Measurements from ENCODE around the gene TANGO2.

Gene TANGO2

DNA sequence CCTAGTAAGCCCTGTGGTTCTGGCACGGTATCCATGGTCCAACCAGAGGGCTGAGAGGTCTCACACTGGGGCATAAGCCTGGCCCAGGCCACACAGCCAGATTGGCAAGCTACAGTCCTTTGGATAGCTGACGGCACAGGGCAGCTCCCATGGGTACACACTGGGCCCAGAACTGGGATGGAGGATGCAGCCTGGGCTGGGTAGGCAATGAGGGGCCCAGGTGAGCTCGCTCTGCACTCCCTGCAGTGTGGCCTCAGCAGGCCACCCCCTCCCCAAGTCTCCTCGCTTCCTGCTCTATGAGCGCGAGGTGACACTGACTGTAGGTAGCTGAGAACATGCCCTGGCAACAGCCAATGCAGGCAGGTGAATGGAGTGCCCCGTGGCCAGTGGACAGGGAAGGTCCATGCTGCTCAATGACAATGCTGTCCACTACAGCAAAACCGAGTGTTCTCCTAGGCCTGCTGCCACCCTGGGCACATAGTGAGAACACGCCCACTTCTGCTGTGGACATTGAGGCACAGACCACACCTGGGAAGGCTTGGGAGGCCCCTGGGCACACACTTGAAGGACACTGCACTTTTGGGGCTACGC, 8.1 kb upstream of the TANGO2 start:
- Histone ChIP-seq H2AFZ (ENCODE audit: low read length) (peak overlapping the region; percentile 51), H2BK12ac (ENCODE audit: low read length) (peak overlapping the region; percentile 86), H3K27ac (replicated peaks; ENCODE audit: low read length) (no peak overlapping the region), H3K9ac (ENCODE audit: low read depth, low read length, poor library complexity) (peak overlapping the region; percentile 70), H4K8ac (ENCODE audit: low read depth, low read length) (peak overlapping the region; percentile 93), H3K4ac (ENCODE audit: low read length) (peak overlapping the region; percentile 90), H3K14ac (ENCODE audit: low read length) (peak overlapping the region; percentile 98), H3K4me2 (ENCODE audit: insufficient read depth, low read length, poor library complexity, severe bottlenecking) (no peak overlapping the region), H3K9me3 (replicated peaks in 1 of 2; ENCODE audit: control insufficient read depth in 2 of 2, insufficient read depth in 1 of 2, low read depth in 1 of 2, low read length in 2 of 2) (no peaks in the 10 kb centered on the region), H3K18ac (ENCODE audit: low read length) (peak overlapping the region; percentile 94), H3K4me1 (ENCODE audit: control insufficient read depth in 2 of 2, insufficient read depth in 1 of 2, low read depth in 1 of 2, low read length in 2 of 2) (peaks cover 8% of the 10 kb centered on the region in 2 donors), H2BK5ac (ENCODE audit: low read length) (peak overlapping the region; percentile 42), H3K36me3 (replicated peaks in 1 of 2; ENCODE audit: control insufficient read depth in 2 of 2, insufficient read depth in 2 of 2, low read length in 2 of 2) (no peaks in the 10 kb centered on the region), H3K79me1 (ENCODE audit: low read depth, low read length) (peaks cover 5% of the 10 kb centered on the region), H4K91ac (ENCODE audit: low read depth, low read length, poor library complexity) (peak overlapping the region; percentile 43), H3K4me3 (ENCODE audit: low read length in 2 of 2) (peak overlapping the region in 1 of 2 donors; percentile 21), H2BK15ac (ENCODE audit: low read length) (peak overlapping the region; percentile 98), H2BK120ac (ENCODE audit: low read depth, low read length) (no peak overlapping the region), H3K27me3 (ENCODE audit: control insufficient read depth in 3 of 3, insufficient read depth in 3 of 3, low read depth in 1 of 3, low read length in 3 of 3) (peaks cover 3 to 26% (median 25%) of the 10 kb centered on the region in 3 experiments), H3K23ac (ENCODE audit: low read depth, low read length, poor library complexity) (peak overlapping the region; percentile 90), H2AK5ac (ENCODE audit: low read depth, low read length) (peak overlapping the region; percentile 88)
- no peak for DNase-seq (ENCODE audit: low spot score)
- no CpG with 5 or more reads among the region's 10 CpGs for WGBS, 2 donors (ENCODE audit: extremely low coverage in 2 of 2, insufficient read length in 2 of 2, insufficient replicate concordance in 1 of 2)

GRCh38 chr22:20013382-20013871, 7.5 kb upstream of the TANGO2 start:
- H2BK5ac ChIP-seq (ENCODE audit: low read length) = peak overlapping the region; percentile 42
- H3K4ac ChIP-seq (ENCODE audit: low read length) = peak overlapping the region; percentile 90
- peak overlapping the region; percentile 88 for H2AK5ac ChIP-seq (ENCODE audit: low read depth, low read length)

GRCh38 chr22:20014526-20015186, 6.3 kb upstream of the TANGO2 start:
- Histone ChIP-seq H3K14ac (ENCODE audit: low read length) (no peak overlapping the region), H3K79me1 (ENCODE audit: low read depth, low read length) (peaks cover 5% of the 10 kb centered on the region), H3K27ac (replicated peaks; ENCODE audit: low read length) (no peak overlapping the region), H4K8ac (ENCODE audit: low read depth, low read length) (no peak overlapping the region), H2BK120ac (ENCODE audit: low read depth, low read length) (no peak overlapping the region), H2AK5ac (ENCODE audit: low read depth, low read length) (peak overlapping the region; percentile 61), H3K4me1 (ENCODE audit: control insufficient read depth in 2 of 2, insufficient read depth in 1 of 2, low read depth in 1 of 2, low read length in 2 of 2) (peaks cover 6 to 8% of the 10 kb centered on the region in 2 donors), H3K4me2 (ENCODE audit: insufficient read depth, low read length, poor library complexity, severe bottlenecking) (no peak overlapping the region), H3K4ac (ENCODE audit: low read length) (no peak overlapping the region), H3K36me3 (replicated peaks in 1 of 2; ENCODE audit: control insufficient read depth in 2 of 2, insufficient read depth in 2 of 2, low read length in 2 of 2) (no peaks in the 10 kb centered on the region), H3K9me3 (replicated peaks in 1 of 2; ENCODE audit: control insufficient read depth in 2 of 2, insufficient read depth in 1 of 2, low read depth in 1 of 2, low read length in 2 of 2) (no peaks in the 10 kb centered on the region), H2AFZ (ENCODE audit: low read length) (no peak overlapping the region), H2BK12ac (ENCODE audit: low read length) (no peak overlapping the region), H3K4me3 (ENCODE audit: low read length in 2 of 2) (peak overlapping the region in 1 of 2 donors; percentile 39), H3K27me3 (ENCODE audit: control insufficient read depth in 3 of 3, insufficient read depth in 3 of 3, low read depth in 1 of 3, low read length in 3 of 3) (peaks cover 3 to 43% (median 39%) of the 10 kb centered on the region in 3 experiments), H3K23ac (ENCODE audit: low read depth, low read length, poor library complexity) (no peak overlapping the region), H2BK15ac (ENCODE audit: low read length) (peak overlapping the region; percentile 47), H2BK5ac (ENCODE audit: low read length) (peak overlapping the region; percentile 69), H3K18ac (ENCODE audit: low read length) (peak overlapping the region; percentile 66), H3K9ac (ENCODE audit: low read depth, low read length, poor library complexity) (peak overlapping the region; percentile 12), H4K91ac (ENCODE audit: low read depth, low read length, poor library complexity) (no peak overlapping the region)
- no CpG with 5 or more reads among the region's 5 CpGs for WGBS, 2 donors (ENCODE audit: extremely low coverage in 2 of 2, insufficient read length in 2 of 2, insufficient replicate concordance in 1 of 2)
- no peak for DNase-seq (ENCODE audit: low spot score)

More at GRCh38 chr22:20013382-20013871, 7.5 kb upstream of the TANGO2 start:
- Histone ChIP-seq H3K9me3 (replicated peaks in 1 of 2; ENCODE audit: control insufficient read depth in 2 of 2, insufficient read depth in 1 of 2, low read depth in 1 of 2, low read length in 2 of 2) (no peaks in the 10 kb centered on the region), H3K4me2 (ENCODE audit: insufficient read depth, low read length, poor library complexity, severe bottlenecking) (peak overlapping the region; percentile 0), H3K27ac (replicated peaks; ENCODE audit: low read length) (no peak overlapping the region), H3K27me3 (ENCODE audit: control insufficient read depth in 3 of 3, insufficient read depth in 3 of 3, low read depth in 1 of 3, low read length in 3 of 3) (peaks cover 3 to 32% (median 31%) of the 10 kb centered on the region in 3 experiments), H3K14ac (ENCODE audit: low read length) (peak overlapping the region; percentile 98), H2BK15ac (ENCODE audit: low read length) (peak overlapping the region; percentile 98), H2BK12ac (ENCODE audit: low read length) (peak overlapping the region; percentile 86), H3K23ac (ENCODE audit: low read depth, low read length, poor library complexity) (peak overlapping the region; percentile 96), H3K4me3 (ENCODE audit: low read length in 2 of 2) (no peak overlapping the region), H4K91ac (ENCODE audit: low read depth, low read length, poor library complexity) (no peak overlapping the region), H4K8ac (ENCODE audit: low read depth, low read length) (no peak overlapping the region), H2AFZ (ENCODE audit: low read length) (peak overlapping the region; percentile 51), H3K9ac (ENCODE audit: low read depth, low read length, poor library complexity) (peak overlapping the region; percentile 70), H3K79me1 (ENCODE audit: low read depth, low read length) (peaks cover 5% of the 10 kb centered on the region), H3K4me1 (ENCODE audit: control insufficient read depth in 2 of 2, insufficient read depth in 1 of 2, low read depth in 1 of 2, low read length in 2 of 2) (peaks cover 6 to 8% of the 10 kb centered on the region in 2 donors), H2BK120ac (ENCODE audit: low read depth, low read length) (no peak overlapping the region), H3K36me3 (replicated peaks in 1 of 2; ENCODE audit: control insufficient read depth in 2 of 2, insufficient read depth in 2 of 2, low read length in 2 of 2) (no peaks in the 10 kb centered on the region), H3K18ac (ENCODE audit: low read length) (peak overlapping the region; percentile 94)
- DNase-seq (ENCODE audit: low spot score) = peak; percentile 60
- no CpG with 5 or more reads among the region's 11 CpGs for WGBS, 2 donors (ENCODE audit: extremely low coverage in 2 of 2, insufficient read length in 2 of 2, insufficient replicate concordance in 1 of 2)

- Histone ChIP-seq H4K91ac (ENCODE audit: low read depth, low read length, poor library complexity) (no peak overlapping the region), H3K18ac (ENCODE audit: low read length) (no peak overlapping the region), H3K4me1 (ENCODE audit: control insufficient read depth in 2 of 2, insufficient read depth in 1 of 2, low read depth in 1 of 2, low read length in 2 of 2) (peaks cover 6 to 8% of the 10 kb centered on the region in 2 donors), H2BK5ac (ENCODE audit: low read length) (peak overlapping the region; percentile 69), H3K9ac (ENCODE audit: low read depth, low read length, poor library complexity) (no peak overlapping the region), H3K27ac (replicated peaks; ENCODE audit: low read length) (no peak overlapping the region), H2AFZ (ENCODE audit: low read length) (no peak overlapping the region), H4K8ac (ENCODE audit: low read depth, low read length) (no peak overlapping the region), H3K9me3 (replicated peaks in 1 of 2; ENCODE audit: control insufficient read depth in 2 of 2, insufficient read depth in 1 of 2, low read depth in 1 of 2, low read length in 2 of 2) (no peaks in the 10 kb centered on the region), H2AK5ac (ENCODE audit: low read depth, low read length) (peak overlapping the region; percentile 61), H3K36me3 (replicated peaks in 1 of 2; ENCODE audit: control insufficient read depth in 2 of 2, insufficient read depth in 2 of 2, low read length in 2 of 2) (no peaks in the 10 kb centered on the region), H2BK120ac (ENCODE audit: low read depth, low read length) (no peak overlapping the region), H3K4me2 (ENCODE audit: insufficient read depth, low read length, poor library complexity, severe bottlenecking) (no peak overlapping the region), H3K23ac (ENCODE audit: low read depth, low read length, poor library complexity) (peak overlapping the region; percentile 49), H2BK12ac (ENCODE audit: low read length) (no peak overlapping the region), H3K14ac (ENCODE audit: low read length) (no peak overlapping the region), H3K27me3 (ENCODE audit: control insufficient read depth in 3 of 3, insufficient read depth in 3 of 3, low read depth in 1 of 3, low read length in 3 of 3) (peaks cover 3 to 49% (median 45%) of the 10 kb centered on the region in 3 experiments), H2BK15ac (ENCODE audit: low read length) (no peak overlapping the region), H3K4ac (ENCODE audit: low read length) (no peak overlapping the region), H3K4me3 (ENCODE audit: low read length in 2 of 2) (peak overlapping the region in 1 of 2 donors; percentile 17), H3K79me1 (ENCODE audit: low read depth, low read length) (peaks cover 5% of the 10 kb centered on the region)
- no CpG with 5 or more reads among the region's 10 CpGs for WGBS, 2 donors (ENCODE audit: extremely low coverage in 2 of 2, insufficient read length in 2 of 2, insufficient replicate concordance in 1 of 2)
- no peak for DNase-seq (ENCODE audit: low spot score)
Observed at GRCh38 chr22:20015187-20015625, 5.7 kb upstream of the TANGO2 start.
